ENCODE results near the gene SEZ6.

The SEZ6 gene, protein sequence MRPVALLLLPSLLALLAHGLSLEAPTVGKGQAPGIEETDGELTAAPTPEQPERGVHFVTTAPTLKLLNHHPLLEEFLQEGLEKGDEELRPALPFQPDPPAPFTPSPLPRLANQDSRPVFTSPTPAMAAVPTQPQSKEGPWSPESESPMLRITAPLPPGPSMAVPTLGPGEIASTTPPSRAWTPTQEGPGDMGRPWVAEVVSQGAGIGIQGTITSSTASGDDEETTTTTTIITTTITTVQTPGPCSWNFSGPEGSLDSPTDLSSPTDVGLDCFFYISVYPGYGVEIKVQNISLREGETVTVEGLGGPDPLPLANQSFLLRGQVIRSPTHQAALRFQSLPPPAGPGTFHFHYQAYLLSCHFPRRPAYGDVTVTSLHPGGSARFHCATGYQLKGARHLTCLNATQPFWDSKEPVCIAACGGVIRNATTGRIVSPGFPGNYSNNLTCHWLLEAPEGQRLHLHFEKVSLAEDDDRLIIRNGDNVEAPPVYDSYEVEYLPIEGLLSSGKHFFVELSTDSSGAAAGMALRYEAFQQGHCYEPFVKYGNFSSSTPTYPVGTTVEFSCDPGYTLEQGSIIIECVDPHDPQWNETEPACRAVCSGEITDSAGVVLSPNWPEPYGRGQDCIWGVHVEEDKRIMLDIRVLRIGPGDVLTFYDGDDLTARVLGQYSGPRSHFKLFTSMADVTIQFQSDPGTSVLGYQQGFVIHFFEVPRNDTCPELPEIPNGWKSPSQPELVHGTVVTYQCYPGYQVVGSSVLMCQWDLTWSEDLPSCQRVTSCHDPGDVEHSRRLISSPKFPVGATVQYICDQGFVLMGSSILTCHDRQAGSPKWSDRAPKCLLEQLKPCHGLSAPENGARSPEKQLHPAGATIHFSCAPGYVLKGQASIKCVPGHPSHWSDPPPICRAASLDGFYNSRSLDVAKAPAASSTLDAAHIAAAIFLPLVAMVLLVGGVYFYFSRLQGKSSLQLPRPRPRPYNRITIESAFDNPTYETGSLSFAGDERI

DNA sequence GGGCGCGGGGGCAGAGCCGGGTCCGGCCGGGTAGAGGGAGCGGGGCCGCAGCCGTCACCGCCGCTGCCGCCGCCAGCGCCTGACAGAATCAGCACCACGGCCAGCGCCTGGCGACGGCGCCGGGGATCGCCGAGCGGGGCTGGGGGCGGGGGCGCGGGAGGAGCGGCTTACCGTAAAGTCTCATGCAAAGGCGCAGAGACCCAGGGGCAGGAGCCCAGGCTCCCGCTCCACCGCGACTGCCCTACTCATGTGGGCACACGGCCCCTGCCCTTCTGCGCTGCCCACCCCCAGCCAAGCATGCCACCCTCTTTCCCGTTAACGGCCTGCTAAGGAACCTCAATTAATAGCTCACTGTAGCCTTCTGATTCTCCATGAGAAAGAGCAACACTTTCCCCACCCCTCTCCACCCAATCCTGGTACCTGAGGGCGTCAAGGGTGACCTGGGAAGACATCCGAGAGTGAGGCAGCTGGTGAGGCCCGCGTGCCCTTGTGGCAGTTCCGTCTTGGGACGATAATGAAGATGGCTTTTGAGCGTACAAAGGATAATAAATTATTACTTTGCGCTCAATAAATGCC is at the start of gene SEZ6:
SEZ6 (minus strand) TSS at position 98 of the 576 bp plus-strand sequence. CDS start 164 bp downstream, outside the sequence.
- peak; percentile 76 for DNase-seq
- in situ Hi-C loops (cut with HindIII; ENCODE audit: low pct_ligation_motif_present, low pct_unique_long_range_greater_than_20kb, low sequenced_read_pairs), result no loop called here

DNA sequence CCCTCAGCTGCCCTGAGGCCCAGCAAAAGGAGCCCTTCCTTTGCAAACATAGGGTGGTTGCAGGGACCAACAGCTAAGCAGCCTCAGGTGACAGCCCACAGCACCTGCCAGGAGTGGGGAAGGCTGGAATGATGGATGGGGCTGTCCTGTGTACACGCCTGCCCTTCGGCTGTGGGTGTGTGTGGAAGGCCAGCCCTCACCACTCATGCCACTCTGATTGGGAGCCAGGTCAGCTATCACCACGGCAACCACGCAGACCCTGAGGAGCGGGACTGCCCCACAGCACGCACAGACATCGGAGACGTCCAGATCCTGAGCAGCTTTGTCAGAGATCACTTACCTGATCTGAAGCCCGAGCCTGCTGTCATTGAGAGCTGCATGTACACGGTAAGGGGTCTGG is 49.0 kb upstream of the SEZ6 start:
- no peak for DNase-seq
- in situ Hi-C loops (cut with HindIII; ENCODE audit: low pct_ligation_motif_present, low pct_unique_long_range_greater_than_20kb, low sequenced_read_pairs), result no loop called here

DNA sequence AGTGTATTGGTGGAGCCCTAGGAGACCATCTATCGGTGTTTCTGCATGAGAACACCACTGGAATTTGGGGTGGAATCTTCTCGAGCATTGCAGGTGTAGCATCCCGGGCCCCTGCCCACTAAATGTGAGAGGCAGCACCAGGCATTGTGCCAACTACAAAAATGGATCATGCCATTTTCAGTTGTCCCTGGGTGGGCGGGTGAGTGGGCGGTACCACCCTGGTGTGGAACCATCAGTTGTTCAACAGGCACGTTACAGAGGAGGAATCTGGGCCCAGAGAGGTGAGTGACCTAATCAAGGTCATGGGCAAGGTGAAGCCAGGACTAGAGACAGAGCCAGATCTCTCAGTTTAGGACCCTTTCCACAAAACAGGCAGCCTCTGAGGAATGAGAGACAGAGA is 45.9 kb upstream of the SEZ6 start:
- in situ Hi-C loops (cut with HindIII; ENCODE audit: low pct_ligation_motif_present, low pct_unique_long_range_greater_than_20kb, low sequenced_read_pairs), result no loop called here
- no peak for DNase-seq

DNA sequence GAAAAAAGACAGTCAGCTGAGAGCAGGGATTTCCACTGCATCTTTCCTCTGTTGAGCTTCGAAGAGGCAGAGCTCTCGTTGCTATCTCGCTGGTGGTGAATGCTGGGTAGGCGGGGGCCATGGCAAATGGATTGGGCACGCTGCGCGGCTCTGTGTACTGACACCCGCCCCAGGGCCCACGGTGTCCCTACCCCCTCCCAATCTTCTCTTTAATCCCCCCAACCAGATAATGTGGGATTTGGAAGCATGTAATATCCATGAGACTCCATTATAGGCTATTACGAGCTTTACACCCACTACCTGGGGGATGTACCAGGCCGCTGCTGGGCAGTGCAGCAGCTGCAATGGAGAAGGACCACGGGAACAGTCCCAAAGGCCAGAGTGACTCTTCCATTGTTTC is 45.4 kb upstream of the SEZ6 start:
- in situ Hi-C loops (cut with HindIII; ENCODE audit: low pct_ligation_motif_present, low pct_unique_long_range_greater_than_20kb, low sequenced_read_pairs), result no loop called here
- no peak for DNase-seq

DNA sequence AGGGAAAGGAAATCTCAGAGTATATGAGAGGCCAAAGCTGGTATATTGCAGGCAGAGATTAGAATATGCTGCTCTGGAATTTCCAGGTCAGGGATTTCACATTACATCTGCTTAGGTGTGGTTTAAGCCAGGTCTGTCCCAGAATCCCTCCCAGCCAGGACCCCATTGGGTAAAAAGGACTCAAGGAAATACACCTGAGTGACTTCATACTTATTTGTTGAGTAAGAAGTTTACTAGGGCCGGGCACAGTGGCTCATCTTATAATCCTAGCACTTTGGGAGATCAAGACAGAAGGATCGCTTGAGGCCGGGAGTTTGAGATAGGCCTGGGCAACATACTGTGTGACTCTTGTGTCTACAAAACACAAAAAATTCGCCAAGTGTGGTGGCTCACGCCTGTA is 44.3 kb upstream of the SEZ6 start:
- no peak for DNase-seq
- in situ Hi-C loops (cut with HindIII; ENCODE audit: low pct_ligation_motif_present, low pct_unique_long_range_greater_than_20kb, low sequenced_read_pairs), result no loop called here

DNA sequence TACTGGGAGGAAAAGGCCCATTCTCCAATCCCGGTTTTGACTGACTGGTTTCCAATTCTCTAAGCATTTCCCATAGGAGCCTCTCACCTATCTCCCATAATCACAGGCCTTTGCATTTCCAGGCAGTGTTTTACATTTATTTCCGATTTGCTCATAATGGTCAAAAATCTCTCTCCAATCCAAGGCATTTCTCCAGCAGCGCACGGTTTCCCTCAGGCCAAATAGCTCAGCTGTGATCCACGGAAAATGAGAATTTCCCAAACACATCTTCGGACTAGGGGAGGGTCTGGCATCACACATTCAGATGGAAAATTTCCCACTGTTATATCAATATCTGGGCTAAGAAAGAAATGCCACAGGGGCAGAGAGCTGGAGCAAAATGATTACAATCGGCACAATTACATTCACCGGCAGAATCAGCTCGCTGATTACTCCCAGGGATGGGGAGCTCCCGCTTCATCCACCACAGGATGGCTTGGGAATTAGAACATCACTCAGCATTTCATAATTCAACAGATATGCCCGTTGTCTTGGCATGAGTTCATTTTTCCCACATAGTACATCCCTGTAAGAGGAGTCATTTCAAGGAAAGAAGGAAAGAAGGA is 43.8 kb upstream of the SEZ6 start:
- DNase-seq, result no peak
- in situ Hi-C loops (cut with HindIII; ENCODE audit: low pct_ligation_motif_present, low pct_unique_long_range_greater_than_20kb, low sequenced_read_pairs), result no loop called here

DNA sequence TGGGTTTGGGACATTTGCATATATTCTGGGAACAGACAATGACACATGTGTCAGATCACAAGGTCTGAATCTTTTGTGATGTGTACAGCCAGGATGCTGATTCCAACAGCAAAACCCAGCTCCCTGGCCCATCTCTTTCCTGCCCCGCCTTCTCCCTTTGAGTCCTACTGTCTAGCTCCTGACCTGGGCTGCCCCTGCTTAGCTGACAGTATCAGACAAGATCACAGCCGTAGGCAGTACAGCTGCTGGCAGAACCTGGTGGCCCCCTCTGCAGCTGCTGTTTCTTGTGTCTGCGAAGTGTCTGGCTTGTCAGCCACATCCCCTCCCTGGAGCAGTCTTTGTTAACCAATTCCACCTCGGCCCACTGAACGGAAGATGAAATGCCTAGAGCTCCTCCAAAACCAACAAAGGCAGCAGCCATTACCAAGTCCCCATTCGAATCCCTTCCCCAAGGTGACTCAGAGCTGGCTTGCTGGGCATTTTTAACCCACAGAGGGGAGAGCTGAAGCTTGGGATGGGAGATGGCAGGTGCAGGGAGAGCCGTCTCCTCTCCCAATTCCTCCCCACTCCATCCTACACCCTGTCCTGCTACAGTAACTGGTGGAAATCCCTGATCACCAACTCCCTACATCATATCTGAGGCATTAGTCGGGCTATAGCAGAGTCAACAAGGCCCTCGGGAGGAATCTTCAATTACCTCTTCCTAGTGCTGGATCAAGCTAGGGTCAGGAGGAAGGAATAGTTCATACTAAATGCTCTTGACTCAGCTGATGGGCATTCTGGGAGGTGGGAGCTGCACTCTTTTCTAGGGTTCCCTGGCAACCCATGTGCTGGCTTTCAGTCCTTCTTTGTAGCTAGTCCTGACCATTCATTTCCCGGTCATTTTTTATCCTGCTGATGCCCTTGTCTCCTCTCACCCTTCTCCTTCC is 42.9 kb upstream of the SEZ6 start:
- in situ Hi-C loops (cut with HindIII; ENCODE audit: low pct_ligation_motif_present, low pct_unique_long_range_greater_than_20kb, low sequenced_read_pairs), result no loop called here
- no peak for DNase-seq

DNA sequence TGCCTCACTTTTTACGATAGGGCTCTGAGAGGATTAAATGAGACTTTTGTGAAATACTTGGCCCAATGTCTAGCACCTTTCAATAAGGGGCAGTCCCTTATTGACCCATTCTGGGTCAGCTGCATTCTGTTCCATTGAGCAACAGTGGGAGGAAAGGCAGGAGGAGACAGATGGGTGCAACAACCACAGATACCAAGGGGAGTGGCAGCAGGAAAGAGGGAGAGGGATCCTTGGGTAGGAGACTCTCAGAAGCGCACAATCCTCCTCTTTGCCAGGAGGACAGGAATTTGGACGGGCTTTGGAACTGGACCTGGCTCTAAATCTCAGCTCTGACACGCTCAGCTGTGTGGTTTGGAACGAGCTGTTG is 40.6 kb upstream of the SEZ6 start:
- no peak for DNase-seq
- in situ Hi-C loops (cut with HindIII; ENCODE audit: low pct_ligation_motif_present, low pct_unique_long_range_greater_than_20kb, low sequenced_read_pairs), result no loop called here

DNA sequence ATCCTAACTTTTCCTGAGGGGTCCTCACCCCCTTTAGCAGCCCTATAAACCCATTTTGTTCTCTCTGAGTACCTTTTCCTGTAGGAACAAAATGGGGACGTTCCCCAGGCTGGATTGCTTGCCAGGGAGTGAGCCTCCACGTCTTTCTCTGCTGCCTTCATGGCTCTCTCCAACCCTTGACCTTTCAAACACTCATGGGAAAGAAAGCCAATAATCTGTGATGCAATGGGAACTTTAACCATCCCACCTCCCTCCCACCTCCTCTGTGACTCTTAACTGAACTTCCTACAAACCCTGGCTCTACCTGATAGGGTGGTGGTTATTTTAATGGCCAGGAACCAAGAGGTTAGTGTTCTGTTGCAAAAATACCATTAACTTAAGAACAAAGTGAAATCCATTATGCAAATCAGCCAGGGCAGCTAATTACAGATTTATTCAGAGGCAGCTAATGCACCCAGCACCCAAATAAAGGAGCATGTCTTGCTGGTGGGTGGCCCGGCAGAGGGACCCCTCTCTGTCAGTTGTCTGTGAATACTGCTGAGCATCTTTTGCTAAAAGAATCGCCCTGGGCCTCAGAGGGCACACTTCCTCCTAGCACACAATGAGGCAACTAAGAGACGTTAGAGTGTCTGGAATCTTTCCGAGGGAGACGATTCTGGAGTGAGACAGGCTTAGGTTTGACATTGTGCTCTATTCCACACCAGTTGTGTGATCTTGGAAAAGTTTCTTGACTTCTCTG is 40.1 kb upstream of the SEZ6 start:
- DNase-seq, result no peak
- in situ Hi-C loops (cut with HindIII; ENCODE audit: low pct_ligation_motif_present, low pct_unique_long_range_greater_than_20kb, low sequenced_read_pairs), result no loop called here

DNA sequence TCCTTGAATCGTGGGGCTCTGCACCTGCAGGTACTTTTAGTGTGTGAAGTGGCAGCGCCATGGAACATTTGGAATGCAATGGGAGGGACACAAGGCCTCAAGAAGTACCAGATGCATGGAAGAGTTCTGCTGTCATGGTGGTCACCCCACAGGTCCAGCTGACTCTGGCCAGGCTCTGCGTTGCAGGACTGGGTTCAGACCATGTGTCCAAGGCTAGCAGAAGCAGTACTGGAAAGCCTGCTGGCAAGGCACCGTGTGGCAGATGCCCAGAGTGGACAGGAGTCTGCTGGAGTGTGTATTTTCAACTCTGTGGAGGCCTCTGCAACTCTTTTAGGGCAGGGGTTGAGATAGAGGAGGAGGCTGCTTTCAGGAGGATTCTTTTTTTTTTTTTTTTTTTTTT is 39.2 kb upstream of the SEZ6 start:
- DNase-seq, result no peak
- in situ Hi-C loops (cut with HindIII; ENCODE audit: low pct_ligation_motif_present, low pct_unique_long_range_greater_than_20kb, low sequenced_read_pairs), result no loop called here

DNA sequence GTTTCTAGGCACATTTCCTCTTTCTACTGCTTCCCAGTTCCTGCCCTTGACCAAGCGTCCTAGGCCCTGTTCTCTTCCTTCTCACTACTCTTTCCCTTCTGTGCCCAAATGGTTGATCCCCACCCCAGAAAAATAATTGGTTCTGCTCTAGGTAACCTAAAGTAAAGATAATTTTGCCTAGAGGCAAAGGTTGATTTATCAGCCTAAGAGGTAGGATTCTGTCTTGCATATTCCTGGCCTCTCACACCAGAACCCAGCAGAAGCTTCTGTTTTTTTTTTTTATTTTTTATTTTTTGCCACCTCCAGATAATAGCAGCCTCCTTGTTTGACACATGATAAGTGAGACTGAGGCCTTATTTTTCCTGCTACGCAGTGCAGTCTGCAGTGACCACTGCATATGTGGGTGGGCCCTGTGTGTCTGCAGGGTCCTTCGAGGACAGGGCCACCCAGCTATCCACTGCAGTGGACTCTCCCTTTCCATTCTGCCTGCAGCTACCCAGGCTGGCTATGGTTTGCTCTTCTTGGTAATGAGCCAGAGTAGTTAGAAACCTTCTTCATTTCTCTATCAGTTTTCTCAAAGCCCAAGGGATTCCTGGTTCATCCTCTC is 37.8 kb upstream of the SEZ6 start:
- in situ Hi-C loops (cut with HindIII; ENCODE audit: low pct_ligation_motif_present, low pct_unique_long_range_greater_than_20kb, low sequenced_read_pairs), result no loop called here
- DNase-seq, result no peak

DNA sequence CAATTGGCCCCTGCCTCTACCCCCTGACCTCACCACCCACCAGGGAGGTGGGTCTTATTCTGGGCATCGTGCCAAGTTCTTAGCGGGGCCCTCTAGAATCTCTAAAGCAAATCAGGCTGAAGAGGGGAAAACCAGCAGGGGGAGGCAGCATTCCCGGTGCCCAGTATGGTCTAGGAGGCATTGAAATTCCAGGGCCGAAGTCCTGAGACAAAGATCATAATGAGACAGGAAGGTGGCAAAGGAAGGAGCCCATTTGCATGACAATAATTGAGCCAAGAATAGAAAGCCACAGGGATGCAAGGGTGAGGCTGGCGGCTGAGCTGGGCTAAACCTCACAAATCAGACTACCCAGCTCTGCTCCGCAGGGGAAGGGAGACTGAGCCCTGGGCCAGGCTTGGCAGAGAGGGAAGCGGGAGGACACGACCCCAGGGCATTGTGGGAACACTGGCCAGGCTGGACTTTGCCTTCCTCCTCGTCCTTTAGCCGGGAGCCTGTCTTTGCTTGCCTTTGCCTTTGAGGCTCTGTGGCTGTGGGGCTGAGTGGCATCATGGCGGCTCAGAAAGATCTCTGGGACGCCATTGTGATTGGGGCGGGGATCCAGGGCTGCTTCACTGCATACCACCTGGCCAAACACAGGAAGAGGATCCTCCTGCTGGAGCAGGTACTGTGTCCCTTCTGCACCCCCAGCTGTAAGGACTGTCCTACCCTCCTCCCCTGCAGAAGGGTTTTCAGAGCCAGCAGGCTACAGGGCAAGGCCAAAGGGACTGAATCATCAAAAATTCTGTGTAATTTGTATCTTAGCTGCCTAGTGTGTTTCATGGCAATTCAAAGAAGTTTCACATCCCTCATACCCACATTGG is 37.1 kb upstream of the SEZ6 start, which contains the start of gene PIPOX:
PIPOX (plus strand) TSS at position 463 of the 860 bp plus-strand sequence; CDS start at position 548, 85 bp downstream.
- peak; percentile 2 for DNase-seq
- in situ Hi-C loops (cut with HindIII; ENCODE audit: low pct_ligation_motif_present, low pct_unique_long_range_greater_than_20kb, low sequenced_read_pairs), result no loop called here

DNA sequence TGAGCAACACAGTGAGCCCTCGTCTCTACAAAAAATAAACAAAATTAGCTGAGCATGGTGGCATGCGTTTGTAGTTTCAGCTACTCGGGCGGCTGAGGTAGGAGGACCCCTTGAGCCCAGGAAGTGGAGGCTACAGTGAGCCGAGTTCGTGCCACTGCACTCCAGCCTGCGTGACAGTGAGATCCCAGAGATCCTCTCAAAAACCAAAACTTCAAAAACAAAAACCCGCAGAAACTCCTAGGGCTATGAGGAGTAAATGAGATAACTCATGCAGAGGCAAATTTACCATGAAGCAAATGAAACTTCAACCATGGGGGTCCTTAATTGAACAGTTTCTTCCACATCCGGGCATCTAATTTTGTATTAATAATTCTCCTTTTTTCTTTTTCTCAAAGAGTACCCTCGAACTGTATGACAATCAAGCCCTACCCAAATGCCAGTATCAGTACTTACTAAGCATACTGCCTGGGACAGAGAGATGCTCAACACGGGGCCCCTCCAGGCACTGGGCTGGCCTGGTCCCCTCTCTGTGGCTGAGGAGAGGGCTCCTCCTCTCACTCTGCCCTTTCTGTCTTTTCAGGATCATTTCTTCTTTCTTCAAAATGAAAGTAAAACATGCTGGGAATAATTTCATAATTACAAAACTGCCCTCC is 36.3 kb upstream of the SEZ6 start:
- in situ Hi-C loops (cut with HindIII; ENCODE audit: low pct_ligation_motif_present, low pct_unique_long_range_greater_than_20kb, low sequenced_read_pairs), result no loop called here
- no peak for DNase-seq

DNA sequence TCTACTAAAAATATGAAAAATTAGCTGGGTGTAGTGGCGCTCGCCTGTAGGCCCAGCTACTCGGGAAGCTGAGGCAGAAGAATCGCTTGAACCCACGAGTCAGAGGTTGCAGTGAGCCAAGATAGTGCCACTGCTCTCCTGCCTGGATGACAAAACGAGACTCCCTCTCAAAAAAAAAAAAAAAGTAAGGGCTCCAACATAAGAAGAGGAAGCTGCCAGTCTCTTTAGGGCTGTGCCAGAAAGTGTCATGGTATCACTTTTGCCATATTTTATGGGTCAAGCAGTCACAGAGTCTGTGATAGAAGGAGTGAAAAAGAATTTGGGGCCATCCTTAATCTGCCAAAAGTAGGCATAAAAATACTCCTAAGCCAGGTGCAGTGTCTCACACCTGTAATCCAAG is 35.7 kb upstream of the SEZ6 start:
- no peak for DNase-seq
- in situ Hi-C loops (cut with HindIII; ENCODE audit: low pct_ligation_motif_present, low pct_unique_long_range_greater_than_20kb, low sequenced_read_pairs), result no loop called here

DNA sequence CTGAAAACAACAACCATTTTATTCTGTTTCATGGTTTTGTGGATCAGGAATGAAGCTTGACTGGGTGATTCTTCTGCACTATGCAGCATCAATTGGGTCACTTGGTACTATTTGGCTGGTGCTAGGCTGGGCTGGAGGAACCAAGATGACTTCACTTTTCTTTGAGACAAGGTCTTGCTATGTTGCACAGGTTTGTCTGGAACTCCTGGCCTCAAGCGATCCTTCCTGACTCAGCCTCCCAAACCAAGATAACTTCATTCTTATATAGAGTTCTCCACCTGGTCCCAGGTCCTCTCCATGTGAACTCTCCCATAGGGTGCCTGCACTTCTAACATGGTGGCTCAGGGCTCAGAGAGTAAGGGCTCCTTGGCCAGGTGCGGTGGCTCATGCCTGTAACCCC is 35.3 kb upstream of the SEZ6 start:
- in situ Hi-C loops (cut with HindIII; ENCODE audit: low pct_ligation_motif_present, low pct_unique_long_range_greater_than_20kb, low sequenced_read_pairs), result no loop called here
- no peak for DNase-seq
